ENCODE results near the gene CASP8.

GRCh38 chr2:201220102-201220570 lies 40.2 kb upstream of the CASP8 start:
- TF ChIP-seq CTCF (IDR thresholded peaks at IDR 0.05; ENCODE audit: poor library complexity, severe bottlenecking) = no peak
- no peak for TF ChIP-seq REST (IDR thresholded peaks at IDR 0.05; ENCODE audit: borderline replicate concordance)
- TF ChIP-seq EP300 (conservative IDR thresholded peaks at IDR 0.05; ENCODE audit: poor library complexity, severe bottlenecking) = no peak

Measured in neural cell (in vitro differentiated cells).